Measurements from ENCODE around the gene SKIC3.

SKIC3 gene

DNA sequence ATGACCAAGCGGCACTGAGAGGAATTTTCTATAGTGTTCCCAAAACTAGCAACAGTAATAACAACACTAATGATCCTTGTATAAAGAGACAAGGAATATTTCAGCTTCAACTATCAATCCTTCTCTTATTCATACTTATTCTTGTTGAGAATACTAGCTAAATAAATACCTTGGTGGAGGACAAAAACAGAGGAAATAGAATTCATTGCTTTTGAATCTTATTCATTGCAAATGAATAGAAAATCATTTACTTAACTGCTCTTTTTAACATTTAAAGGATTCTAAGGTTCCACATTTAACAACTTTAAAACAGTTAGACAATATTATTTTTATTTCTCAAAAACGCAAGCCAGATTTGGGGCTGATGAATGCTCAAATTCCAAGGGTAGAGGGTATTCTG is 22.4 kb downstream of the SKIC3 start:
- TF ChIP-seq, protein P1, sequence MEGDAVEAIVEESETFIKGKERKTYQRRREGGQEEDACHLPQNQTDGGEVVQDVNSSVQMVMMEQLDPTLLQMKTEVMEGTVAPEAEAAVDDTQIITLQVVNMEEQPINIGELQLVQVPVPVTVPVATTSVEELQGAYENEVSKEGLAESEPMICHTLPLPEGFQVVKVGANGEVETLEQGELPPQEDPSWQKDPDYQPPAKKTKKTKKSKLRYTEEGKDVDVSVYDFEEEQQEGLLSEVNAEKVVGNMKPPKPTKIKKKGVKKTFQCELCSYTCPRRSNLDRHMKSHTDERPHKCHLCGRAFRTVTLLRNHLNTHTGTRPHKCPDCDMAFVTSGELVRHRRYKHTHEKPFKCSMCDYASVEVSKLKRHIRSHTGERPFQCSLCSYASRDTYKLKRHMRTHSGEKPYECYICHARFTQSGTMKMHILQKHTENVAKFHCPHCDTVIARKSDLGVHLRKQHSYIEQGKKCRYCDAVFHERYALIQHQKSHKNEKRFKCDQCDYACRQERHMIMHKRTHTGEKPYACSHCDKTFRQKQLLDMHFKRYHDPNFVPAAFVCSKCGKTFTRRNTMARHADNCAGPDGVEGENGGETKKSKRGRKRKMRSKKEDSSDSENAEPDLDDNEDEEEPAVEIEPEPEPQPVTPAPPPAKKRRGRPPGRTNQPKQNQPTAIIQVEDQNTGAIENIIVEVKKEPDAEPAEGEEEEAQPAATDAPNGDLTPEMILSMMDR (IDR thresholded peaks at IDR 0.05; ENCODE audit: extremely low read depth, missing control alignments) = no peak
- no peak for DNase-seq (ENCODE audit: low spot score)

- no peak for DNase-seq (ENCODE audit: low spot score)
- TF ChIP-seq, protein P1 (IDR thresholded peaks at IDR 0.05; ENCODE audit: extremely low read depth, missing control alignments) = no peak
These were observed 23.3 kb downstream of the SKIC3 start for GRCh38 chr5:95531491-95531890.

- no peak for DNase-seq (ENCODE audit: low spot score)
- TF ChIP-seq, protein P1 (IDR thresholded peaks at IDR 0.05; ENCODE audit: extremely low read depth, missing control alignments) = no peak
These were observed 24.4 kb downstream of the SKIC3 start for GRCh38 chr5:95530416-95530815.

GRCh38 chr5:95528565-95528964 is 26.2 kb downstream of the SKIC3 start:
- no peak for DNase-seq (ENCODE audit: low spot score)
- TF ChIP-seq, protein P1 (IDR thresholded peaks at IDR 0.05; ENCODE audit: extremely low read depth, missing control alignments) = no peak

GRCh38 chr5:95526871-95527270 is 27.9 kb downstream of the SKIC3 start:
- TF ChIP-seq, protein P1 (IDR thresholded peaks at IDR 0.05; ENCODE audit: extremely low read depth, missing control alignments) = no peak
- no peak for DNase-seq (ENCODE audit: low spot score)

GRCh38 chr5:95524423-95524822 is 30.4 kb downstream of the SKIC3 start:
- TF ChIP-seq, protein P1 (IDR thresholded peaks at IDR 0.05; ENCODE audit: extremely low read depth, missing control alignments) = no peak
- no peak for DNase-seq (ENCODE audit: low spot score)

DNA sequence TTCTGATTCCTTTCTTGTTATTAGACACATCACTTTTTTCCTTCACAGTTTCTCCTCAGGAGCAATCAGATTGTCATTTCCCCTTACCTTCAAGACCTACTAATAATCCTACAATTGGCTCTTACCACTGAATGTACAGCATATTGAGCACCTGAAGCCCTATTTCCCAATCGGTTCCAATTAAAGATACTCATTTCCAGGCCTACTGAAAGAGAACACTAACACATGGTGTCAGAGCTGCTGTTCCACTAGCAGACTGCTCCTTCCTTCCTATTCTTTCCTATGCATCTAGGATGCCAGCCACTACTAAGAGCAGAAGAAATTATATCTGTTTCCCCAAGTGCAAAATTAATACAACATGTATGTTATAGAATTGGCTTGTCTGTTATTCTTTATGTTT is 34.6 kb downstream of the SKIC3 start:
- TF ChIP-seq, protein P1 (IDR thresholded peaks at IDR 0.05; ENCODE audit: extremely low read depth, missing control alignments) = no peak
- no peak for DNase-seq (ENCODE audit: low spot score)

Measured in GM20000 (cell line).